Lung (tissue), 12 donors: ENCODE results near the gene CFAP65. TPM values are rescaled to one million over a fixed set of nuclear protein-coding genes. Genes with fewer than 3 reads are reported as not detected.
A peak's percentile ranks its signal among the peaks of the same experiment; 100 is the strongest.

Experiments
- ATAC-seq: fragments of 200-7000 bp; cut with Tn5 transposase; one replicate; pipeline ENCODE4 v1.9.1; 2020; ENCODE audit warnings: moderate number of reproducible peaks; ENCODE audit not compliant: insufficient read depth, low FRiP score
- DNase-seq, 3 donors: peaks; one replicate each; pipeline ENCODE4 v3.0.0-alpha.2; 2013 to 2017
- H3K27ac ChIP-seq, 2 donors: one replicate each; pipeline ENCODE4 v1.5.1; 2013; ENCODE audit warnings: mild to moderate bottlenecking in 2 of 2, moderate library complexity in 2 of 2, control low read depth in 1 of 2, inconsistent platforms in 1 of 2, low read depth in 1 of 2, low read length in 1 of 2
- H3K27me3 ChIP-seq, 3 donors: one replicate each; pipeline ENCODE4 v1.5.1; 2013; ENCODE audit warnings: low read length in 2 of 3; ENCODE audit not compliant: control insufficient read depth in 3 of 3, insufficient read depth in 3 of 3
- H3K36me3 ChIP-seq, 4 donors: one replicate each; pipeline ENCODE4 v1.5.1; 2013; ENCODE audit warnings: low read length in 4 of 4, mild to moderate bottlenecking in 1 of 4, moderate library complexity in 1 of 4; ENCODE audit not compliant: control insufficient read depth in 4 of 4, insufficient read depth in 4 of 4
- H3K4me1 ChIP-seq, 5 donors: one replicate each; pipeline ENCODE4 v1.5.1; 2013; ENCODE audit warnings: low read length in 5 of 5, mild to moderate bottlenecking in 2 of 5, moderate library complexity in 1 of 5; ENCODE audit not compliant: control insufficient read depth in 5 of 5, insufficient read depth in 5 of 5
- H3K4me3 ChIP-seq: one replicate; pipeline ENCODE4 v1.5.1; 2013; ENCODE audit warnings: mild to moderate bottlenecking, control low read depth, moderate library complexity
- H3K9ac ChIP-seq, 2 donors: one replicate each; pipeline ENCODE4 v1.5.1; 2013; ENCODE audit warnings: low read length in 2 of 2, control low read depth in 1 of 2; ENCODE audit not compliant: insufficient read depth in 1 of 2
- H3K9me3 ChIP-seq, 4 donors: one replicate each; pipeline ENCODE4 v1.5.1; 2013; ENCODE audit warnings: low read length in 3 of 4, mild to moderate bottlenecking in 1 of 4, moderate library complexity in 1 of 4; ENCODE audit not compliant: control insufficient read depth in 4 of 4, insufficient read depth in 3 of 4
- CTCF ChIP-seq: IDR thresholded peaks from 2 replicates; pipeline ENCODE4 v1.5.1; 2012; ENCODE audit warnings: mild to moderate bottlenecking; ENCODE audit errors: control extremely low read depth, extremely low read depth
- WGBS, 2 donors: extraction: QIAGEN DNeasy Blood & Tissue Kit; methylation state at CpG; one replicate each; pipeline ENCODE4 v1.1.7; 2013; 5-methylcytosine and 5-hydroxymethylcytosine counted together
- polyA plus RNA-seq, 2 donors: library from polyadenylated mRNA; stranded (reverse); fragments of 200-250 nt; gene quantifications; one replicate each; pipeline ENCODE4 v1.2.1, GENCODE V29; 2013
- total RNA-seq, 2 donors: library from RNA; depleted of rRNA in 1 of 2; stranded (reverse); fragments of >200 nt in 1 of 2; gene quantifications; one replicate each; pipeline ENCODE4 v1.2.1, GENCODE V29; 2014 to 2021
- donor health status: control.
- donor health status: control.
- donor health status: Bipolar disorder and iron deficiency.
- donor health status: healthy.
- donor health status: DM: yes; HTN: yes; CAD: no.

Gene CFAP65
- total and polyA plus RNA-seq, 4 donors = 3.9 to 16.5 (median 8.1) TPM

GRCh38 chr2:219021591-219021990 lies 19.7 kb downstream of the CFAP65 start:
- no peak for ATAC-seq
- 66 to 83% methylated on average over 9 of the region's 9 CpGs for WGBS, 2 donors

GRCh38 chr2:219020604-219021365 lies 20.5 kb downstream of the CFAP65 start:
- H3K36me3 ChIP-seq = no peaks in the 10 kb centered on the region
- H3K4me1 ChIP-seq = peaks cover 0 to 8% (median 0%) of the 10 kb centered on the region in 5 donors
- 63 to 66% methylated on average over 11 of the region's 11 CpGs for WGBS, 2 donors
- DNase-seq = no peak
- H3K27ac ChIP-seq = no peak overlapping the region
- no peak for TF ChIP-seq CTCF
- no peak for ATAC-seq
- no peak overlapping the region for H3K4me3 ChIP-seq
- H3K9ac ChIP-seq = no peak overlapping the region
- no peaks in the 10 kb centered on the region for H3K27me3 ChIP-seq
- H3K9me3 ChIP-seq = no peaks in the 10 kb centered on the region

More at GRCh38 chr2:219021591-219021990, 19.7 kb downstream of the CFAP65 start:
- no peaks in the 10 kb centered on the region for H3K9me3 ChIP-seq
- no peak overlapping the region for H3K4me3 ChIP-seq
- no peak overlapping the region for H3K9ac ChIP-seq
- no peak for TF ChIP-seq CTCF
- H3K27me3 ChIP-seq = no peaks in the 10 kb centered on the region
- no peaks in the 10 kb centered on the region for H3K36me3 ChIP-seq
- H3K27ac ChIP-seq = no peak overlapping the region
- peaks cover 0 to 8% (median 0%) of the 10 kb centered on the region in 5 donors for H3K4me1 ChIP-seq
- DNase-seq = peak in 1 of 3 donors; percentile 33

- no peak for ATAC-seq
Measured at GRCh38 chr2:219019436-219019835, 21.9 kb downstream of the CFAP65 start.

More at GRCh38 chr2:219019436-219019835, 21.9 kb downstream of the CFAP65 start:
- H3K27me3 ChIP-seq = peaks cover 0 to 2% (median 0%) of the 10 kb centered on the region in 3 donors
- no peak overlapping the region for H3K9ac ChIP-seq
- DNase-seq = no peak
- no peaks in the 10 kb centered on the region for H3K36me3 ChIP-seq
- no peak for TF ChIP-seq CTCF
- no peaks in the 10 kb centered on the region for H3K9me3 ChIP-seq
- 79 to 93% methylated on average over 6 of the region's 6 CpGs for WGBS, 2 donors
- H3K27ac ChIP-seq = no peak overlapping the region
- no peak overlapping the region for H3K4me3 ChIP-seq
- H3K4me1 ChIP-seq = peaks cover 0 to 8% (median 0%) of the 10 kb centered on the region in 5 donors
